Activated CD8-positive, alpha-beta T cell treated with anti-CD3 and anti-CD28 coated beads, Interleukin-2, amount 10 ng/mL, durations not matched to agents 7 days and 5 days (primary cell): ENCODE results near the gene SOS1. TPM values are rescaled to one million over a fixed set of nuclear protein-coding genes. Genes with fewer than 3 reads are reported as not detected.
"Not testable (repeated sequence)": the region's sequence is repeated elsewhere in the genome, so short reads cannot be mapped to it uniquely, and the experiment has no call there.

ENCODE experiments used
- ATAC-seq: fragments of 150-1000 bp; cut with Tn5 transposase; one replicate; pipeline ENCODE4 v1.10.0; 2021; ENCODE audit warnings: moderate library complexity
- CTCF ChIA-PET: fragments of 350-600 bp; sonication (Branson Sonifier 250); formaldehyde crosslinking; loops from one replicate; lab custom pipeline; 2021; ENCODE audit warnings: antibody characterized with exemption; lab: Charles Lee
- POLR2A ChIA-PET: fragments of 350-600 bp; sonication (Branson Sonifier 250); formaldehyde crosslinking; loops from one replicate; lab custom pipeline; 2021; ENCODE audit warnings: antibody characterized with exemption; lab: Charles Lee
- DNase-seq: peaks from one replicate; pipeline ENCODE4 v3.0.0-alpha.2; 2020
- H3K27ac Mint-ChIP-seq: one replicate; pipeline ENCODE4 v1.8.0; 2021; ENCODE audit warnings: mild to moderate bottlenecking, mixed read lengths
- H3K27me3 Mint-ChIP-seq: one replicate; pipeline ENCODE4 v1.8.0; 2021; ENCODE audit warnings: low read depth, mixed read lengths
- H3K36me3 Mint-ChIP-seq: one replicate; pipeline ENCODE4 v1.8.0; 2021; ENCODE audit warnings: low read depth, mixed read lengths
- H3K4me1 Mint-ChIP-seq: one replicate; pipeline ENCODE4 v1.8.0; 2021; ENCODE audit warnings: low read depth, mixed read lengths
- H3K4me3 Mint-ChIP-seq: one replicate; pipeline ENCODE4 v1.8.0; 2021; ENCODE audit warnings: mild to moderate bottlenecking, mixed read lengths
- H3K9me3 Mint-ChIP-seq: one replicate; pipeline ENCODE4 v1.8.0; 2022; ENCODE audit warnings: mixed read lengths; ENCODE audit not compliant: insufficient read depth
- total RNA-seq, 2 experiments: library from RNA; stranded (reverse); gene quantifications; one replicate each; pipeline ENCODE4 v1.2.3, GENCODE V29; 2021

SOS1 gene
- total RNA-seq, 2 experiments from 2014 or later = 209 to 243 TPM

GRCh38 chr2:39068299-39069135, 52.3 kb downstream of the SOS1 start:
- H3K4me1 Mint-ChIP-seq = peaks cover 53% of the 10 kb centered on the region
- ATAC-seq (no peak), DNase-seq (no peak)
- ChIA-PET POLR2A (interaction anchor here (0.8 kb wide), 1 partner anchor 52 kb away, joined by 3 read pairs; the partner anchor contains the start of gene SOS1), CTCF (interaction anchor here (1.3 to 16.6 kb wide), 3 partner anchors 10 to 161 kb away, joined by 3 to 282 read pairs (median 10); no protein-coding TSS in a partner anchor)
- peaks cover 66% of the 10 kb centered on the region for H3K36me3 Mint-ChIP-seq
- H3K9me3 Mint-ChIP-seq = no peaks in the 10 kb centered on the region
- H3K4me3 Mint-ChIP-seq = no peak overlapping the region
- peak overlapping the region; percentile 64 for H3K27ac Mint-ChIP-seq
- H3K27me3 Mint-ChIP-seq = no peaks in the 10 kb centered on the region

GRCh38 chr2:39065616-39066015, 55.2 kb downstream of the SOS1 start:
- H3K4me1 Mint-ChIP-seq = peaks cover 44% of the 10 kb centered on the region
- H3K27ac Mint-ChIP-seq = peak overlapping the region; percentile 54
- DNase-seq (no peak), ATAC-seq (no peak)
- no peaks in the 10 kb centered on the region for H3K9me3 Mint-ChIP-seq
- no peaks in the 10 kb centered on the region for H3K27me3 Mint-ChIP-seq
- no peak overlapping the region for H3K4me3 Mint-ChIP-seq
- peaks cover 60% of the 10 kb centered on the region for H3K36me3 Mint-ChIP-seq
- CTCF ChIA-PET = interaction anchor here (1.1 to 16.6 kb wide), 2 partner anchors 163 to 185 kb away, joined by 3 to 282 read pairs; no protein-coding TSS in a partner anchor
- POLR2A ChIA-PET = interaction anchor here (0.6 to 1.0 kb wide), 2 partner anchors 19 to 314 kb away, joined by 3 read pairs; partner anchors contain the start of gene SRSF7

GRCh38 chr2:39062320-39062719, 58.5 kb downstream of the SOS1 start:
- peak overlapping the region; percentile 48 for H3K27ac Mint-ChIP-seq

GRCh38 chr2:39061280-39061679, 59.6 kb downstream of the SOS1 start:
- ATAC-seq (no peak), DNase-seq (no peak)
- Mint-ChIP-seq H3K4me1 (peaks cover 35% of the 10 kb centered on the region), H3K9me3 (no peaks in the 10 kb centered on the region), H3K36me3 (peaks cover 51% of the 10 kb centered on the region), H3K27ac (peak overlapping the region; percentile 15), H3K4me3 (no peak overlapping the region), H3K27me3 (no peaks in the 10 kb centered on the region)
- ChIA-PET CTCF (interaction anchor here (0.6 to 16.6 kb wide), 4 partner anchors 52 to 168 kb away, joined by 3 to 282 read pairs (median 3); no protein-coding TSS in a partner anchor), POLR2A (interaction anchor here (0.6 kb wide), 1 partner anchor 50 kb away, joined by 3 read pairs; no protein-coding TSS in a partner anchor)

More at GRCh38 chr2:39062320-39062719, 58.5 kb downstream of the SOS1 start:
- ATAC-seq = no peak
- H3K27me3 Mint-ChIP-seq = no peaks in the 10 kb centered on the region
- H3K4me1 Mint-ChIP-seq = peaks cover 36% of the 10 kb centered on the region
- no peak overlapping the region for H3K4me3 Mint-ChIP-seq
- H3K36me3 Mint-ChIP-seq = peaks cover 55% of the 10 kb centered on the region
- ChIA-PET POLR2A (interaction anchor here (0.6 kb wide), 2 partner anchors 56 to 1880 kb away, joined by 3 read pairs; no protein-coding TSS in a partner anchor), CTCF (interaction anchor here (1.2 to 16.6 kb wide), 3 partner anchors 53 to 167 kb away, joined by 3 to 282 read pairs (median 7); no protein-coding TSS in a partner anchor)
- H3K9me3 Mint-ChIP-seq = no peaks in the 10 kb centered on the region
- no peak for DNase-seq

GRCh38 chr2:39059366-39059952, 61.4 kb downstream of the SOS1 start:
- no peaks in the 10 kb centered on the region for H3K9me3 Mint-ChIP-seq
- H3K36me3 Mint-ChIP-seq = peaks cover 50% of the 10 kb centered on the region
- DNase-seq (no peak), ATAC-seq (no peak)
- H3K4me3 Mint-ChIP-seq = no peak overlapping the region
- ChIA-PET POLR2A (interaction anchor here (1.1 kb wide), 1 partner anchor 61 kb away, joined by 3 read pairs; the partner anchor contains the start of gene SOS1), CTCF (interaction anchor here (0.5 to 16.6 kb wide), 21 partner anchors 9 to 318 kb away, joined by 3 to 282 read pairs (median 4); partner anchors contain the start of gene SOS1)
- peaks cover 31% of the 10 kb centered on the region for H3K4me1 Mint-ChIP-seq
- H3K27me3 Mint-ChIP-seq = no peaks in the 10 kb centered on the region
- peak overlapping the region; percentile 72 for H3K27ac Mint-ChIP-seq

GRCh38 chr2:39058101-39058500, 62.8 kb downstream of the SOS1 start:
- no peak for ATAC-seq
- Mint-ChIP-seq H3K4me1 (peaks cover 45% of the 10 kb centered on the region), H3K9me3 (no peaks in the 10 kb centered on the region), H3K27me3 (no peaks in the 10 kb centered on the region), H3K4me3 (no peak overlapping the region), H3K36me3 (peaks cover 54% of the 10 kb centered on the region), H3K27ac (no peak overlapping the region)
- ChIA-PET POLR2A (no interaction called here), CTCF (interaction anchor here (1.0 to 16.6 kb wide), 11 partner anchors 10 to 174 kb away, joined by 3 to 282 read pairs (median 5); partner anchors contain the start of gene SOS1)
- DNase-seq = no peak

- peaks cover 24% of the 10 kb centered on the region for H3K4me1 Mint-ChIP-seq
- ATAC-seq, H3K27me3 Mint-ChIP-seq, POLR2A ChIA-PET, CTCF ChIA-PET, H3K9me3 Mint-ChIP-seq, H3K4me3 Mint-ChIP-seq, DNase-seq: not testable (repeated sequence)
- H3K27ac Mint-ChIP-seq = peak overlapping the region; percentile 49
- H3K36me3 Mint-ChIP-seq = peaks cover 72% of the 10 kb centered on the region
Observed at GRCh38 chr2:39052665-39053064, 68.2 kb downstream of the SOS1 start.

GRCh38 chr2:39050109-39050508, 70.7 kb downstream of the SOS1 start:
- CTCF ChIA-PET = no interaction called here
- Mint-ChIP-seq H3K36me3 (peaks cover 76% of the 10 kb centered on the region), H3K4me1 (peaks cover 17% of the 10 kb centered on the region)

GRCh38 chr2:39039072-39039471, 81.8 kb downstream of the SOS1 start:
- POLR2A ChIA-PET = interaction anchor here (0.7 to 1.2 kb wide), 2 partner anchors 9 to 192 kb away, joined by 3 read pairs; no protein-coding TSS in a partner anchor
- CTCF ChIA-PET = interaction anchor here (1.2 to 1.6 kb wide), 2 partner anchors 39 to 190 kb away, joined by 3 to 6 read pairs; no protein-coding TSS in a partner anchor
- Mint-ChIP-seq H3K27ac (no peak overlapping the region), H3K4me1 (no peaks in the 10 kb centered on the region), H3K9me3 (no peaks in the 10 kb centered on the region), H3K27me3 (no peaks in the 10 kb centered on the region), H3K4me3 (no peak overlapping the region), H3K36me3 (peaks cover 64% of the 10 kb centered on the region)
- ATAC-seq = no peak
- DNase-seq = no peak

More at GRCh38 chr2:39050109-39050508, 70.7 kb downstream of the SOS1 start:
- POLR2A ChIA-PET = no interaction called here
- ATAC-seq (no peak), DNase-seq (no peak)
- no peak overlapping the region for H3K27ac Mint-ChIP-seq
- no peaks in the 10 kb centered on the region for H3K9me3 Mint-ChIP-seq
- no peak overlapping the region for H3K4me3 Mint-ChIP-seq
- H3K27me3 Mint-ChIP-seq = no peaks in the 10 kb centered on the region

- H3K4me3 Mint-ChIP-seq = no peak overlapping the region
- peaks cover 5% of the 10 kb centered on the region for H3K4me1 Mint-ChIP-seq
- H3K27ac Mint-ChIP-seq = no peak overlapping the region
- peaks cover 55% of the 10 kb centered on the region for H3K36me3 Mint-ChIP-seq
- ATAC-seq = no peak
- H3K27me3 Mint-ChIP-seq = no peaks in the 10 kb centered on the region
- no peaks in the 10 kb centered on the region for H3K9me3 Mint-ChIP-seq
- no peak for DNase-seq
- POLR2A ChIA-PET = no interaction called here
- CTCF ChIA-PET = interaction anchor here (0.9 to 2.4 kb wide), 2 partner anchors 87 to 195 kb away, joined by 3 to 7 read pairs; no protein-coding TSS in a partner anchor
Observed at GRCh38 chr2:39033980-39034379, 86.9 kb downstream of the SOS1 start.

- Mint-ChIP-seq H3K4me3 (no peak overlapping the region), H3K36me3 (peaks cover 47% of the 10 kb centered on the region), H3K27me3 (no peaks in the 10 kb centered on the region), H3K9me3 (no peaks in the 10 kb centered on the region), H3K27ac (no peak overlapping the region), H3K4me1 (peaks cover under 1% of the 10 kb centered on the region)
- POLR2A ChIA-PET = no interaction called here
- no peak for ATAC-seq
- CTCF ChIA-PET = no interaction called here
- no peak for DNase-seq
Observed at GRCh38 chr2:39027421-39027820, 93.4 kb downstream of the SOS1 start.
